ENCODE results near the gene ZNF681.

DNA sequence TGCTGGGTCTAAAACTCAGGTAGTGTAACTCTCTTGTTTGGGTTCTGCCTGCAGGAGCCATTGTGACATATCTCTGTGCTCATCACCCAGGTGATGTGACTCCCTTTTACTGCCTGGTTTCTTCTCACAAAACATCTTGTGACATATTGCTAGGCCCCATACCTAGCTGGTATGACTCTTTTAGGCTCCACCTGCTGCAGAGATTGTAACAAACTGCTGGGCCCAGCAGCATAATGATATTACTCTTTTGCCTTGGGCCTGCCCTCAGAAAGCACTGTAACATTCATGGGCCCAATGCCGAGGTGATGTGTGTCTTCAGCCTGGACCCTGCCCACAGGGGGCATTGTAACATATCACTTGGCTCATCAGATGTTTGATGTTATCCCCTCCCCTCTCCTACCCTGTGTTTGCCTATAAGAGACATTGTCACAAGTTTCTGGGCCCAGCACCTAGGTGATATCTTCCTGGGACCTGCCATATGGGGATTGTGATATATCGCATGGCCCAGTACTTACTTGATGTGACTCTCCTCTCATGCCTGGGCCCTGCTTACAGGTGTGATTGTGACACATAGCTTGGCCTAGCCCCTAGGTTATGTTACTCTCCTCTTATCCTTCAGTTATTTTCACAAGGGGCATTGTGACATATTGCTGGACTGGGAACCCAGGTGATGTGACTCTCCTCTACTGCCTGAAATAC is 18.0 kb upstream of the ZNF681 start:
- TF ChIP-seq, protein P1, sequence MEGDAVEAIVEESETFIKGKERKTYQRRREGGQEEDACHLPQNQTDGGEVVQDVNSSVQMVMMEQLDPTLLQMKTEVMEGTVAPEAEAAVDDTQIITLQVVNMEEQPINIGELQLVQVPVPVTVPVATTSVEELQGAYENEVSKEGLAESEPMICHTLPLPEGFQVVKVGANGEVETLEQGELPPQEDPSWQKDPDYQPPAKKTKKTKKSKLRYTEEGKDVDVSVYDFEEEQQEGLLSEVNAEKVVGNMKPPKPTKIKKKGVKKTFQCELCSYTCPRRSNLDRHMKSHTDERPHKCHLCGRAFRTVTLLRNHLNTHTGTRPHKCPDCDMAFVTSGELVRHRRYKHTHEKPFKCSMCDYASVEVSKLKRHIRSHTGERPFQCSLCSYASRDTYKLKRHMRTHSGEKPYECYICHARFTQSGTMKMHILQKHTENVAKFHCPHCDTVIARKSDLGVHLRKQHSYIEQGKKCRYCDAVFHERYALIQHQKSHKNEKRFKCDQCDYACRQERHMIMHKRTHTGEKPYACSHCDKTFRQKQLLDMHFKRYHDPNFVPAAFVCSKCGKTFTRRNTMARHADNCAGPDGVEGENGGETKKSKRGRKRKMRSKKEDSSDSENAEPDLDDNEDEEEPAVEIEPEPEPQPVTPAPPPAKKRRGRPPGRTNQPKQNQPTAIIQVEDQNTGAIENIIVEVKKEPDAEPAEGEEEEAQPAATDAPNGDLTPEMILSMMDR (IDR thresholded peaks at IDR 0.05): no peak
- no peak for TF ChIP-seq POLR2A (IDR thresholded peaks at IDR 0.05)

All from uterus (tissue), 2 donors.